ENCODE data around the gene GCNT2.

Gene GCNT2

DNA sequence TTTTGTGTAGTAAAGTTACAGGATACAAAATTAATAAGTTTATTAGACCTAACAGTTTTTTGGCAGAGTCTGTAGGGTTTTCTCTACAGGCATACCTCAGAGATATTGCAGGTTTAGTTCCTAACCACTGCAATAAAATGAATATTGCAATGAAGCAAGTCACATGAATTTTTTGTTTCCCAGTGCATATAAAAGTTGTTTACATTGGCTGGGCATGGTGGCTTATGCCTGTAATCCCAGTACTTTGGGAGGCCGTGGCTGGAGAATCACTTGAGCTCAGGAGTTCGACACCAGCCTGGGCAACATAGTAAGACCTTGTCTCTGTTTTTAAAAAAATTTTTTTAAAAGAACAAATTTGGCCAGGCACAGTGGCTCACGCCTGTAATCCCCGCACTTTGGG, 157.3 kb downstream of the GCNT2 start:
- no peak for DNase-seq

All from NCI-H2081 treated with DMSO at 0.1 percent for 48 hours (cell line).